ENCODE data around the gene TPX2.

DNA sequence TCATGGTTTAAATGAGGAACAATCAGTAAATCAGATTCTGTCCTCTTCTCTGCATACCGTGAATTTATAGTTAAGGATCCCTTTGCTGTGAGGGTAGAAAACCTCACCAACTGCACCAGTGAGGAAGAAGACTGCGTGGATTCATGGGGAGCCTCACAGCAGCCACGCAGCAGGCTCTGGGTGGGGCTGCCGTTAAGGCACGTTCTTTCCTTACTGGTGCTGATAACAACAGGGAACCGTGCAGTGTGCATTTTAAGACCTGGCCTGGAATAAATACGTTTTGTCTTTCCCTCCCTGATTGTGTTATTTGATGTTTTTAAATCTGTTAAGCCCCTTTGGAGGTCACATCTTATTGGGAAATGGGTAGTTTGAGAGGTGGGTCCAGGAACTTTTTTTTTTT lies 62.4 kb downstream of the TPX2 start:
- no peak for TF ChIP-seq POLR2A (IDR thresholded peaks at IDR 0.05; ENCODE audit: low read depth, low read length)
- no peak for TF ChIP-seq POLR2AphosphoS5 (IDR thresholded peaks at IDR 0.05; ENCODE audit: low read depth, low read length)

Data from GM12892 (cell line).